A673 (cell line): ENCODE results near the gene PIK3C2B. TPM values are rescaled to one million over a fixed set of nuclear protein-coding genes. Genes with fewer than 3 reads are reported as not detected.
"Not testable (repeated sequence)": the region's sequence is repeated elsewhere in the genome, so short reads cannot be mapped to it uniquely, and the experiment has no call there.

Source experiments
- BruUV-seq: library from RNA; stranded (reverse); fragments of 400-500 nt; replicated peaks from 2 replicates; lab custom pipeline; 2021; lab: Mats Ljungman, UMichigan
- CTCF ChIA-PET: fragments of 300-600 bp; sonication (Branson Sonifier 250); formaldehyde crosslinking; loops from one replicate; lab custom pipeline; 2022; ENCODE audit warnings: antibody characterized with exemption; lab: Charles Lee
- POLR2A ChIA-PET: fragments of 300-600 bp; sonication (Branson Sonifier 250); formaldehyde crosslinking; loops from one replicate; lab custom pipeline; 2022; ENCODE audit warnings: antibody characterized with exemption; ENCODE audit not compliant: low non-redundant PET; lab: Charles Lee
- DNase-seq: peaks from one replicate; pipeline ENCODE4 v3.0.0-alpha.2; 2015; ENCODE audit warnings: low spot score
- H3K27ac ChIP-seq: fragments of 200-600 bp; sonication (generic); 2 replicates; pipeline ENCODE4 v1.5.1; 2016; ENCODE audit warnings: mixed run types, low read depth, mild to moderate bottlenecking, mixed read lengths, antibody characterized with exemption, low read length; ENCODE audit not compliant: poor library complexity, severe bottlenecking
- H3K27me3 ChIP-seq: fragments of 200-600 bp; sonication (generic); replicated peaks from 2 replicates; pipeline ENCODE4 v1.6.1; 2017; ENCODE audit warnings: mixed run types, low read depth, mild to moderate bottlenecking, mixed read lengths, antibody characterized with exemption, low read length; ENCODE audit not compliant: insufficient read depth, poor library complexity
- H3K36me3 ChIP-seq: fragments of 200-600 bp; sonication (generic); 2 replicates; pipeline ENCODE4 v1.6.1; 2016; ENCODE audit warnings: mixed run types, mild to moderate bottlenecking, mixed read lengths, antibody characterized with exemption, low read length; ENCODE audit not compliant: insufficient read depth, poor library complexity, severe bottlenecking
- H3K4me1 ChIP-seq: fragments of 200-600 bp; sonication (generic); 2 replicates; pipeline ENCODE4 v1.6.1; 2017; ENCODE audit warnings: mixed run types, mild to moderate bottlenecking, mixed read lengths, antibody characterized with exemption, low read length; ENCODE audit not compliant: insufficient read depth, poor library complexity, severe bottlenecking
- H3K4me3 ChIP-seq: fragments of 200-600 bp; sonication (generic); 2 replicates; pipeline ENCODE4 v1.5.1; 2016; ENCODE audit warnings: low read depth, mixed run types, mild to moderate bottlenecking, mixed read lengths, low read length; ENCODE audit not compliant: poor library complexity, severe bottlenecking
- H3K9me3 ChIP-seq: fragments of 200-600 bp; sonication (generic); 2 replicates; pipeline ENCODE4 v1.6.1; 2016; ENCODE audit warnings: mixed run types, low read depth, mild to moderate bottlenecking, mixed read lengths, antibody characterized with exemption, low read length; ENCODE audit not compliant: poor library complexity, severe bottlenecking
- CTCF ChIP-seq: fragments of 300-800, 200-600 bp; sonication (generic); conservative IDR thresholded peaks from 2 replicates; pipeline ENCODE4 v1.5.1; 2017; ENCODE audit warnings: low read depth, mild to moderate bottlenecking, antibody characterized with exemption, low read length, moderate library complexity, mixed read lengths
- EZH2 ChIP-seq: fragments of 200-600 bp; sonication (generic); IDR thresholded peaks from 2 replicates; pipeline ENCODE4 v1.6.1; 2017; ENCODE audit warnings: borderline replicate concordance, low read depth, mild to moderate bottlenecking, mixed read lengths, antibody characterized with exemption, low read length; ENCODE audit not compliant: poor library complexity, severe bottlenecking
- intact Hi-C: fragments of 100-400 bp; cut with micrococcal nuclease; formaldehyde crosslinking; loops from one replicate; pipeline ENCODE4 v1.10.0; 2022; ENCODE audit not compliant: unreplicated experiment
- total RNA-seq: library from RNA; stranded (reverse); gene quantifications from 2 replicates; pipeline ENCODE4 v1.2.3, GENCODE V29; 2021

The PIK3C2B gene
- total RNA-seq, 1 experiment from 2014 or later, result 18.0 TPM

- DNase-seq, result no peak
- Histone ChIP-seq H3K27me3 (no peaks in the 10 kb centered on the region), H3K36me3 (peaks cover 35% of the 10 kb centered on the region), H3K4me3 (no peak overlapping the region), H3K4me1 (no peaks in the 10 kb centered on the region), H3K9me3 (no peaks in the 10 kb centered on the region), H3K27ac (no peak overlapping the region)
- CTCF ChIA-PET, result no interaction called here
- intact Hi-C loops, result no loop called here
- POLR2A ChIA-PET, result no interaction called here
- no peak for TF ChIP-seq EZH2
- no peak for TF ChIP-seq CTCF
- BruUV-seq, result no TSS peak
Observed at GRCh38 chr1:204520834-204521709, 26.5 kb upstream of the PIK3C2B start.

GRCh38 chr1:204517382-204517781, 22.8 kb upstream of the PIK3C2B start:
- POLR2A ChIA-PET, intact Hi-C loops, H3K27ac ChIP-seq, BruUV-seq, H3K27me3 ChIP-seq, H3K4me1 ChIP-seq, H3K9me3 ChIP-seq, DNase-seq, CTCF ChIA-PET: not testable (repeated sequence)
- peaks cover 13% of the 10 kb centered on the region for H3K36me3 ChIP-seq
- H3K4me3 ChIP-seq, result peak overlapping the region; percentile 60

- no peak for TF ChIP-seq EZH2
- TF ChIP-seq CTCF, result no peak
- POLR2A ChIA-PET, result interaction anchor here (0.6 to 0.9 kb wide), 4 partner anchors 8 to 879 kb away, joined by 3 to 5 read pairs (median 4); no protein-coding TSS in a partner anchor
- H3K36me3 ChIP-seq, result peaks cover 12% of the 10 kb centered on the region
- peaks cover 6% of the 10 kb centered on the region for H3K4me1 ChIP-seq
- peak within 1 kb of the TSS; percentile 91 for H3K27ac ChIP-seq
- TSS peak; percentile 42 for BruUV-seq
- DNase-seq, result peak; percentile 99
- H3K27me3 ChIP-seq, result no peaks in the 10 kb centered on the region
- H3K4me3 ChIP-seq, result peak within 1 kb of the TSS; percentile 60
- CTCF ChIA-PET, result interaction anchor here (0.6 to 1.5 kb wide), 3 partner anchors 13 to 277 kb away, joined by 3 to 5 read pairs (median 4); no protein-coding TSS in a partner anchor
- intact Hi-C loops, result no loop called here
- no peaks in the 10 kb centered on the region for H3K9me3 ChIP-seq
Observed at GRCh38 chr1:204516180-204516879, 21.7 kb upstream of the PIK3C2B start, which contains the start of gene MDM4. MDM4 (plus strand) TSS chr1:204516406; CDS start chr1:204525519, 9,113 bp downstream.
